Stimulated activated CD4-positive, alpha-beta T cell treated with anti-CD3 and anti-CD28 coated beads, Interleukin-2, amount 100 ng/mL, for 4 hours (primary cell): Measurements from ENCODE around the gene TLX3.
"Not testable (repeated sequence)": the region's sequence is repeated elsewhere in the genome, so short reads cannot be mapped to it uniquely, and the experiment has no call there.

Source experiments
- DNase-seq: peaks from one replicate; pipeline ENCODE4 v3.0.0-alpha.2; 2020; ENCODE audit warnings: low read depth

TLX3 gene

GRCh38 chr5:171323806-171324632 lies 15.0 kb downstream of the TLX3 start:
- DNase-seq, result no peak

- no peak for DNase-seq
Measured at GRCh38 chr5:171330021-171330420, 21.0 kb downstream of the TLX3 start.

GRCh38 chr5:171335616-171336015 lies 26.6 kb downstream of the TLX3 start:
- no peak for DNase-seq

GRCh38 chr5:171336521-171337209 lies 27.6 kb downstream of the TLX3 start:
- DNase-seq, result no peak

- no peak for DNase-seq
Measured at GRCh38 chr5:171337210-171337569, 28.1 kb downstream of the TLX3 start.

GRCh38 chr5:171340042-171340441 lies 31.0 kb downstream of the TLX3 start:
- no peak for DNase-seq

- no peak for DNase-seq
Measured at GRCh38 chr5:171340491-171340890, 31.4 kb downstream of the TLX3 start.

- DNase-seq, result no peak
Measured at GRCh38 chr5:171342362-171343111, 33.5 kb downstream of the TLX3 start.

GRCh38 chr5:171344936-171345608 lies 36.0 kb downstream of the TLX3 start:
- no peak for DNase-seq

GRCh38 chr5:171351536-171352073 lies 42.6 kb downstream of the TLX3 start:
- DNase-seq, result no peak

GRCh38 chr5:171355302-171355724 lies 46.3 kb downstream of the TLX3 start:
- no peak for DNase-seq

- no peak for DNase-seq
Measured at GRCh38 chr5:171357843-171358242, 48.8 kb downstream of the TLX3 start.

GRCh38 chr5:171361151-171361550 lies 52.1 kb downstream of the TLX3 start:
- not testable (repeated sequence) for DNase-seq
